Measurements from ENCODE around the gene BATF. TPM values are rescaled to one million over a fixed set of nuclear protein-coding genes. Genes with fewer than 3 reads are reported as not detected.

The BATF gene
- total and polyA plus RNA-seq, 2 donors from 2014 or later: 1.6 to 3.7 TPM

GRCh38 chr14:75496755-75497154, 25.5 kb upstream of the BATF start:
- intact Hi-C loops (cut with DNase I): no loop called here
- H3K4me1 ChIP-seq (ENCODE audit: control insufficient read depth in 2 of 3, insufficient read depth in 2 of 3, low read depth in 1 of 3, low read length in 3 of 3): no peaks in the 10 kb centered on the region
- no peaks in the 10 kb centered on the region for H3K9me3 ChIP-seq (ENCODE audit: control insufficient read depth in 2 of 3, insufficient read depth in 1 of 3, low read length in 3 of 3)
- H3K36me3 ChIP-seq (ENCODE audit: control insufficient read depth in 2 of 3, insufficient read depth in 3 of 3, low read length in 3 of 3): no peaks in the 10 kb centered on the region
- DNase-seq (no peak), FAIRE-seq (no peak)
- no peak for TF ChIP-seq CTCF (IDR thresholded peaks at IDR 0.05; ENCODE audit: borderline replicate concordance, extremely low read depth, insufficient read depth)
- H3K9ac ChIP-seq (ENCODE audit: low read length in 3 of 3): no peak overlapping the region
- H3K27me3 ChIP-seq (ENCODE audit: control insufficient read depth, insufficient read depth, low read length): no peaks in the 10 kb centered on the region
- no peak overlapping the region for H3K27ac ChIP-seq (ENCODE audit: low read depth in 2 of 2, low read length in 2 of 2)
- no peak overlapping the region for H3K4me3 ChIP-seq (ENCODE audit: low read length in 3 of 3)

- Histone ChIP-seq H3K4me1 (ENCODE audit: control insufficient read depth in 2 of 3, insufficient read depth in 2 of 3, low read depth in 1 of 3, low read length in 3 of 3) (no peaks in the 10 kb centered on the region), H3K27ac (ENCODE audit: low read depth in 2 of 2, low read length in 2 of 2) (no peak overlapping the region), H3K27me3 (ENCODE audit: control insufficient read depth, insufficient read depth, low read length) (no peaks in the 10 kb centered on the region), H3K9ac (ENCODE audit: low read length in 3 of 3) (no peak overlapping the region), H3K36me3 (ENCODE audit: control insufficient read depth in 2 of 3, insufficient read depth in 3 of 3, low read length in 3 of 3) (no peaks in the 10 kb centered on the region), H3K9me3 (ENCODE audit: control insufficient read depth in 2 of 3, insufficient read depth in 1 of 3, low read length in 3 of 3) (no peaks in the 10 kb centered on the region), H3K4me3 (ENCODE audit: low read length in 3 of 3) (no peak overlapping the region)
- DNase-seq (no peak), FAIRE-seq (no peak)
- intact Hi-C loops (cut with DNase I): no loop called here
- TF ChIP-seq CTCF (IDR thresholded peaks at IDR 0.05; ENCODE audit: borderline replicate concordance, extremely low read depth, insufficient read depth): no peak
Observed at GRCh38 chr14:75497191-75497590, 25.1 kb upstream of the BATF start.

- no peak overlapping the region for H3K4me3 ChIP-seq (ENCODE audit: low read length in 3 of 3)
- H3K27ac ChIP-seq (ENCODE audit: low read depth in 2 of 2, low read length in 2 of 2): no peak overlapping the region
- no peaks in the 10 kb centered on the region for H3K27me3 ChIP-seq (ENCODE audit: control insufficient read depth, insufficient read depth, low read length)
- FAIRE-seq (no peak), DNase-seq (no peak)
- H3K9ac ChIP-seq (ENCODE audit: low read length in 3 of 3): no peak overlapping the region
- intact Hi-C loops (cut with DNase I): no loop called here
- H3K4me1 ChIP-seq (ENCODE audit: control insufficient read depth in 2 of 3, insufficient read depth in 2 of 3, low read depth in 1 of 3, low read length in 3 of 3): no peaks in the 10 kb centered on the region
- no peak for TF ChIP-seq CTCF (IDR thresholded peaks at IDR 0.05; ENCODE audit: borderline replicate concordance, extremely low read depth, insufficient read depth)
- H3K36me3 ChIP-seq (ENCODE audit: control insufficient read depth in 2 of 3, insufficient read depth in 3 of 3, low read length in 3 of 3): no peaks in the 10 kb centered on the region
- H3K9me3 ChIP-seq (ENCODE audit: control insufficient read depth in 2 of 3, insufficient read depth in 1 of 3, low read length in 3 of 3): no peaks in the 10 kb centered on the region
Observed at GRCh38 chr14:75497701-75498100, 24.6 kb upstream of the BATF start.

All from kidney (tissue), 14 donors.